ENCODE results near the gene DNASE2B.

DNASE2B gene, protein sequence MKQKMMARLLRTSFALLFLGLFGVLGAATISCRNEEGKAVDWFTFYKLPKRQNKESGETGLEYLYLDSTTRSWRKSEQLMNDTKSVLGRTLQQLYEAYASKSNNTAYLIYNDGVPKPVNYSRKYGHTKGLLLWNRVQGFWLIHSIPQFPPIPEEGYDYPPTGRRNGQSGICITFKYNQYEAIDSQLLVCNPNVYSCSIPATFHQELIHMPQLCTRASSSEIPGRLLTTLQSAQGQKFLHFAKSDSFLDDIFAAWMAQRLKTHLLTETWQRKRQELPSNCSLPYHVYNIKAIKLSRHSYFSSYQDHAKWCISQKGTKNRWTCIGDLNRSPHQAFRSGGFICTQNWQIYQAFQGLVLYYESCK

GRCh38 chr1:84398175-84399155 lies at the start of gene DNASE2B:
Gene DNASE2B, plus strand, starts transcription at chr1:84398484. Its CDS starts 81 bp downstream, at chr1:84398565.
- Mint-ChIP-seq H3K4me3 (no peak within 1 kb of the TSS), H3K4me1 (ENCODE audit: low read depth) (no peaks in the 10 kb centered on the region), H3K27me3 (ENCODE audit: low read depth) (no peaks in the 10 kb centered on the region), H3K27ac (no peak within 1 kb of the TSS), H3K36me3 (ENCODE audit: low read depth) (no peaks in the 10 kb centered on the region), H3K9me3 (no peaks in the 10 kb centered on the region)

DNA sequence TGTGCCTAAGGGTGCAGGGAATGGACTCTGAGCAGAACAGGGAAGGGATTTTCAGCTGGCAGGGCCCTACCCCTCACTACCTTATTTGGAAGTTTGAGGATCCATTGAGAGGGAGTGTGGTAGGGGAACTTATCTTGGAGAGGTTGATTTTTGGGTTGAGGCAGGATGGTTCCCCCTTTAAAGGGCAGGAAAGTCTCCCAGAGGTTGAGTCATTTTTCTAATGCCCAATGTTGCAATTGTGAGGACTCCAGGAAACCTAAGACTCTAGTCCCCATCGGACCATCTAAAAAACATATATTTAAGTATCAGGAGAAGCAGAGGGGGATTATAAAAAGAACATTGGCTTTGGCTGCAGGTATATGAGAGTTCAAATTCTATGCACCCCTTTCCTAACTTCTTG lies 49.5 kb upstream of the DNASE2B start:
- Mint-ChIP-seq H3K4me3 (no peak overlapping the region), H3K36me3 (ENCODE audit: low read depth) (peaks cover 1% of the 10 kb centered on the region), H3K9me3 (no peaks in the 10 kb centered on the region), H3K4me1 (ENCODE audit: low read depth) (no peaks in the 10 kb centered on the region), H3K27me3 (ENCODE audit: low read depth) (no peaks in the 10 kb centered on the region), H3K27ac (no peak overlapping the region)

DNA sequence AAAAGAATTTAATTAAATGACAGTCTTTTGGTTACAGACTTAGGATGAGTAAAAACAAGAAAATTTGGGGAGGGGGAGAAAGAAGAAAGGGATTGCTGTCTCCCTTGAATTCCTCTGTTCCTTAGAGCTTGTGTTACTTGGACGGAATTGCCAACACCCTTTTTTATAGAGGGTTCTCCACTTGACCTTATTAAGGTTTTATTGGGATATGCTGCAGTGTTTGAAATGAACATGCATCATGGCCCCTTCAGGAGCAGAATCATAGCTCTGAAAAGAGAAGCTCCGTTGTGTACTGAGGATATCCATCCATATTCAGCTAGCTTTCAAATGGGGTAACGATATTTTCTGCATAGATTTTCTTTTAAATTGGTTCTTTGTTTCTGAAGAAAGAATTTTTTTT lies 48.2 kb upstream of the DNASE2B start:
- no peaks in the 10 kb centered on the region for H3K9me3 Mint-ChIP-seq

GRCh38 chr1:84350550-84350949 lies 47.7 kb upstream of the DNASE2B start:
- H3K27me3 Mint-ChIP-seq (ENCODE audit: low read depth): no peaks in the 10 kb centered on the region
- no peak overlapping the region for H3K4me3 Mint-ChIP-seq
- no peaks in the 10 kb centered on the region for H3K9me3 Mint-ChIP-seq
- no peak overlapping the region for H3K27ac Mint-ChIP-seq
- H3K36me3 Mint-ChIP-seq (ENCODE audit: low read depth): peaks cover 1% of the 10 kb centered on the region
- H3K4me1 Mint-ChIP-seq (ENCODE audit: low read depth): no peaks in the 10 kb centered on the region

More for the DNA sequence above, 48.2 kb upstream of the DNASE2B start:
- peaks cover 1% of the 10 kb centered on the region for H3K36me3 Mint-ChIP-seq (ENCODE audit: low read depth)
- no peaks in the 10 kb centered on the region for H3K27me3 Mint-ChIP-seq (ENCODE audit: low read depth)
- H3K27ac Mint-ChIP-seq: no peak overlapping the region
- H3K4me3 Mint-ChIP-seq: no peak overlapping the region
- H3K4me1 Mint-ChIP-seq (ENCODE audit: low read depth): no peaks in the 10 kb centered on the region

DNA sequence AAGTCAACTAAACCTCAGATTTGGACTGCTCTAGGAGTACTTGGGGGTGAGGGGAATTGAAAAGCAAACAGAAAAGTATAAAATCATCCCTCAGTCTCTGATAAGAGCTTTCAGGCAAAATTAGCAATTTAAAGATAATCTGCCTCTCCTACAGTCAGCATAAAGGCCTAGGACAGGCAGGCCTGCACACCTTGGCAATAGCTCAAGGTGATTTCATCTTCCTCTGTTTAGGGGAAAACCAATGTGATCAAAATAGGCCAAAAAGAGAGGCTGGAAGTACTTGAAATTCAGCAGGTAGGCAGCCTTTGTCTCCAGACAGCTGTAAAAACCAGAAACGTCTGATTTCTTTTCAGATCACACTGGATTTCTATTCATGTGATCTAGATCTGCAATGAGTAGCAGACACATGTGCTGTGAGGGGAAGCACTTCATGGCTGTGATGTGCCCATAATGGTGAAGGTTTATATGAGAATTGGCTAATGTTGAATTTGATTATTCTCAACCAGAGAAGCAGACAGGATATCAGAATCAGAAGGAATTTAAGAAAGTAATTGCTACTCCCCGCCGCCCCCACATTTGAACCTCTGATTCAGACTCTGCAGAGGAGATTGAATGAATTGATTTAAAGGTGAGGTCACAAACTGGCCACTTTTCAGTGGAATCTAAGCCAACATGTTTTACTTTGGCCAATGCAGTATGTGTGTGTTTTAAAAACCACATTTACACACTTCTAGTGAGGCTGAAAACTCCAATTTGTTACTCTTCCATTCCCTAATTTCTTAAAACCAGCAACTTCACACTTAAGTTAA lies 45.8 kb upstream of the DNASE2B start:
- Mint-ChIP-seq H3K4me3 (no peak overlapping the region), H3K36me3 (ENCODE audit: low read depth) (peaks cover 1% of the 10 kb centered on the region), H3K4me1 (ENCODE audit: low read depth) (no peaks in the 10 kb centered on the region), H3K9me3 (no peaks in the 10 kb centered on the region), H3K27me3 (ENCODE audit: low read depth) (no peaks in the 10 kb centered on the region), H3K27ac (no peak overlapping the region)

DNA sequence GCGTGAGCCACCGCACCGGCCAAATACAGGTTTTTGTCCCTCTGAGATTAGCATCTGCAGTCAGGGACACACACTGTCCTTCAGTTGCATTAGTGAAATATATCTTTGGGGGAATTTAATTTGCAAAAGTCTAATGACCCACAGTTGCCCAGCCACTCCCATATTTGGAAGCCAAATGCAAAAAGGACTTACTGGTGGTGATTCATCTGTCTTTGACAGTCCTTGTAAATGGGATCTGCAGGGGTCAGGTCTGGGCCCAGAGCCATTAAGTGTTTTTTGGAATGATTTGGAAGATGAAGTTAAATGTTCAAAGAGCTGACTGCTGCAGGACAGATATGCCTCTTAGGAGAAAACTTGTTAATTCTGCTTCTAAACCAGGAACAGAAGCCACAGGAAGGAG lies 44.6 kb upstream of the DNASE2B start:
- peaks cover 4% of the 10 kb centered on the region for H3K9me3 Mint-ChIP-seq
- H3K36me3 Mint-ChIP-seq (ENCODE audit: low read depth): peaks cover 1% of the 10 kb centered on the region
- no peaks in the 10 kb centered on the region for H3K27me3 Mint-ChIP-seq (ENCODE audit: low read depth)
- no peak overlapping the region for H3K4me3 Mint-ChIP-seq
- no peak overlapping the region for H3K27ac Mint-ChIP-seq
- no peaks in the 10 kb centered on the region for H3K4me1 Mint-ChIP-seq (ENCODE audit: low read depth)

GRCh38 chr1:84355556-84355955 lies 42.7 kb upstream of the DNASE2B start:
- Mint-ChIP-seq H3K27ac (no peak overlapping the region), H3K27me3 (ENCODE audit: low read depth) (no peaks in the 10 kb centered on the region), H3K4me1 (ENCODE audit: low read depth) (no peaks in the 10 kb centered on the region), H3K36me3 (ENCODE audit: low read depth) (peaks cover 1% of the 10 kb centered on the region), H3K4me3 (no peak overlapping the region), H3K9me3 (peaks cover 4% of the 10 kb centered on the region)

- H3K9me3 Mint-ChIP-seq: peaks cover 4% of the 10 kb centered on the region
- no peaks in the 10 kb centered on the region for H3K27me3 Mint-ChIP-seq (ENCODE audit: low read depth)
- H3K4me1 Mint-ChIP-seq (ENCODE audit: low read depth): no peaks in the 10 kb centered on the region
- no peaks in the 10 kb centered on the region for H3K36me3 Mint-ChIP-seq (ENCODE audit: low read depth)
- no peak overlapping the region for H3K27ac Mint-ChIP-seq
- H3K4me3 Mint-ChIP-seq: no peak overlapping the region
These were observed 41.4 kb upstream of the DNASE2B start for GRCh38 chr1:84356881-84357280.

- Mint-ChIP-seq H3K4me3 (no peak overlapping the region), H3K4me1 (ENCODE audit: low read depth) (no peaks in the 10 kb centered on the region), H3K27ac (no peak overlapping the region), H3K36me3 (ENCODE audit: low read depth) (no peaks in the 10 kb centered on the region), H3K27me3 (ENCODE audit: low read depth) (no peaks in the 10 kb centered on the region), H3K9me3 (peaks cover 4% of the 10 kb centered on the region)
These were observed 39.6 kb upstream of the DNASE2B start for GRCh38 chr1:84358695-84359094.

DNA sequence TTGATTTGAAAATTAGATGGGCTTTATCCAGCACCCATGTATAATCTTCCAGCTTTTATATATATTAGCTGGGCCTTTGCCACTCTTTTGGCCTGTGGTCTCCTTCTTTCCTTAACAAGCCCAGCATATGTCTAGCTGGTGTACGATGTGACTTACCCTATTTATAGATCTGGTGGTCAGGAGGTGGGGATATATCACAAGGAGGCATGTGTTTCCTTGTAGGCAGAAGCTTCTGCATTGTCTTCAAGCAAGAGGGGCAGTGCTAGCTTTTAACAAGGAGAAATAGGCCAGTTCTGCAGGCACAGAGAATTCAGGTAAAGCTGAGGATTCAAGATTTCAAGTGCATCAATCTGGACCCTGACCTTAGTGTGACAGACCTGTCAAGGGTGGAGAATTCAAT lies 38.0 kb upstream of the DNASE2B start:
- Mint-ChIP-seq H3K36me3 (ENCODE audit: low read depth) (no peaks in the 10 kb centered on the region), H3K4me1 (ENCODE audit: low read depth) (no peaks in the 10 kb centered on the region), H3K27me3 (ENCODE audit: low read depth) (no peaks in the 10 kb centered on the region), H3K4me3 (no peak overlapping the region), H3K27ac (no peak overlapping the region), H3K9me3 (peaks cover 4% of the 10 kb centered on the region)

GRCh38 chr1:84361796-84362195 lies 36.5 kb upstream of the DNASE2B start:
- H3K4me3 Mint-ChIP-seq: no peak overlapping the region
- H3K36me3 Mint-ChIP-seq (ENCODE audit: low read depth): no peaks in the 10 kb centered on the region
- H3K27ac Mint-ChIP-seq: no peak overlapping the region
- H3K27me3 Mint-ChIP-seq (ENCODE audit: low read depth): no peaks in the 10 kb centered on the region
- H3K4me1 Mint-ChIP-seq (ENCODE audit: low read depth): peaks cover 2% of the 10 kb centered on the region
- peaks cover 4% of the 10 kb centered on the region for H3K9me3 Mint-ChIP-seq

DNA sequence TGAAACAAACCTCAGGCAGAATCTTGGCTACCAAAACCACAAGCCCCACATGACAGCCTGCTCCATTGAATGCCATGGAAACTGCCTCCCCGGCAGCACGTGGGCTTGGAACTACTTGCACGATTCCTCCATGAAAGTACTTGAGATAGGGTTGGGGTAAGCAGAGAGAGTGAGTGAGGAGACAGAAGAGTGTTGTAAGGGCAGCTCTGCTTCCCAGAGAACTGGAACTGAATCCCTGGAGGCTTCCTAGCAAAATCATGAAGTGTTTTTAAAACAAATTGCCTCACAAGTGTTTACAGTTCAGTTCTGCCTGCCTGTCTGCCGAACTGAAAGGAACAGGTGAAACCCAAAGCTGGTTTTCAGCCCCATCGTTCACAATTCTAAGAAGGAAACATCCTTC lies 35.3 kb upstream of the DNASE2B start:
- Mint-ChIP-seq H3K4me1 (ENCODE audit: low read depth) (peaks cover 2% of the 10 kb centered on the region), H3K27ac (no peak overlapping the region), H3K4me3 (no peak overlapping the region), H3K9me3 (peaks cover under 1% of the 10 kb centered on the region), H3K27me3 (ENCODE audit: low read depth) (no peaks in the 10 kb centered on the region), H3K36me3 (ENCODE audit: low read depth) (no peaks in the 10 kb centered on the region)

DNA sequence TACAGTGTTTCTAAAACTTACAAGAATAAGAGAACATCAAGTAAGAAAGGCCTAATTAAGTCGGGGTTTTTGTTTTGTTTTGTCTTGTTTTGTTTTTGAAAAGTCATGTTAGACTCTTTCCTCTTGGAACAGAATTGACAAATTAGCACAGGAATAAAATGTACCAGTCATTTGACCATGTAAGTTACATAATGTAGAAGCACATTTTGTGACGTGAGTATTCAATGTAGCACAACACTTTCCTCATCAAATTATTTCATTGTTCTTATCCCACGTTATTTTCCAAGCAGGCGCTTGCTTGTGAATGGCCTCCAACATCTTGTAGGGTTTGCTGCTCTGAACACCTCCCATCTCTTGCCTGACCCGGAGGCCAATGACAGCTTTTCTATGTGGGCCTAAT lies 34.7 kb upstream of the DNASE2B start:
- H3K27ac Mint-ChIP-seq: no peak overlapping the region
- no peak overlapping the region for H3K4me3 Mint-ChIP-seq
- no peaks in the 10 kb centered on the region for H3K36me3 Mint-ChIP-seq (ENCODE audit: low read depth)
- H3K9me3 Mint-ChIP-seq: no peaks in the 10 kb centered on the region
- no peaks in the 10 kb centered on the region for H3K27me3 Mint-ChIP-seq (ENCODE audit: low read depth)
- peaks cover 2% of the 10 kb centered on the region for H3K4me1 Mint-ChIP-seq (ENCODE audit: low read depth)

Data from T-helper 1 cell treated with Interleukin-12 subunit alpha and Interleukin-12 subunit beta and Interleukin-4 antibody, amounts not matched to agents 30 μg/mL and 1 μg/mL, for 36 hours (primary cell).